GM10266 (cell line): ENCODE measurements around the gene FNDC11.
"Not testable (repeated sequence)": the region's sequence is repeated elsewhere in the genome, so short reads cannot be mapped to it uniquely, and the experiment has no call there.

Experiments used
- DNase-seq: peaks from one replicate; pipeline ENCODE4 v3.0.0; 2012; ENCODE audit errors: extremely low spot score
- TF ChIP-seq, protein P1 (sequence below): IDR thresholded peaks from 2 replicates; pipeline ENCODE4 v1.5.1; 2012; ENCODE audit warnings: mild to moderate bottlenecking, low read depth; ENCODE audit not compliant: control insufficient read depth, insufficient read depth; ENCODE audit errors: missing control alignments

The FNDC11 gene

DNA sequence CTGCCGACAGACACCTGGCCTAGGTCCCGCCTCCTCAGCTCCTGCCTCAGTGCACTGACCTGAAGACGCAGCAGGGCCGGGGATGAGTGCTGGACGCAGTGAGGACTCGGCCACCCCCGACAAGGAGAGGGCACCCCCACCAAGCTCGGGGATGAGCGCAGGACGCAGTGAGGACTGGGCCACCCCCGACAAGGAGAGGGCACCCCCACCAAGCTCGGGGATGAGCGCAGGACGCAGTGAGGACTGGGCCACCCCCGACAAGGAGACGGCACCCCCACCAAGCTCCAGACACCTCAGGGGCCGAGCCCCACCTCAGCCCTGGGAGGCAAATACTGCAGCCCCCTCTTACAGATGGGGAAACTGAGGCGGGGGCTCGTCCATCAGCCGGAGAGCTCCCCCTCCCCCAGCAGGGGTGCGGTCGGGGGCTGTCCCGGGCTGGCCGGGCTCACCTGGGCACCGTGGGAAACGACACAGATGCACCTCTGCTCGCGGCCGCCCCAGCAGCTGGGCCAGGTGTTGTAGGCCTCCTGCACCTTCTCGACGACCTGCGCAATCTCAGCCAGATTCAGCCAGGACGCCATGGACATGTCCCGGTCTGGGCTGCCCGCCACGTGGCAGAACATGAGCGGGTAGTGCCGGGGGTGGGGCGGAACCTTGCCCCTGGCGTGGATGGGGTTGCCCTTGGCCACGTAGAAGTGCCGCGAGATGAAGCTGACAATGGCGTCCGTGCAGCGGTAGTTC is 12.6 kb downstream of the FNDC11 start:
- TF ChIP-seq, protein P1, sequence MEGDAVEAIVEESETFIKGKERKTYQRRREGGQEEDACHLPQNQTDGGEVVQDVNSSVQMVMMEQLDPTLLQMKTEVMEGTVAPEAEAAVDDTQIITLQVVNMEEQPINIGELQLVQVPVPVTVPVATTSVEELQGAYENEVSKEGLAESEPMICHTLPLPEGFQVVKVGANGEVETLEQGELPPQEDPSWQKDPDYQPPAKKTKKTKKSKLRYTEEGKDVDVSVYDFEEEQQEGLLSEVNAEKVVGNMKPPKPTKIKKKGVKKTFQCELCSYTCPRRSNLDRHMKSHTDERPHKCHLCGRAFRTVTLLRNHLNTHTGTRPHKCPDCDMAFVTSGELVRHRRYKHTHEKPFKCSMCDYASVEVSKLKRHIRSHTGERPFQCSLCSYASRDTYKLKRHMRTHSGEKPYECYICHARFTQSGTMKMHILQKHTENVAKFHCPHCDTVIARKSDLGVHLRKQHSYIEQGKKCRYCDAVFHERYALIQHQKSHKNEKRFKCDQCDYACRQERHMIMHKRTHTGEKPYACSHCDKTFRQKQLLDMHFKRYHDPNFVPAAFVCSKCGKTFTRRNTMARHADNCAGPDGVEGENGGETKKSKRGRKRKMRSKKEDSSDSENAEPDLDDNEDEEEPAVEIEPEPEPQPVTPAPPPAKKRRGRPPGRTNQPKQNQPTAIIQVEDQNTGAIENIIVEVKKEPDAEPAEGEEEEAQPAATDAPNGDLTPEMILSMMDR = no peak
- no peak for DNase-seq

DNA sequence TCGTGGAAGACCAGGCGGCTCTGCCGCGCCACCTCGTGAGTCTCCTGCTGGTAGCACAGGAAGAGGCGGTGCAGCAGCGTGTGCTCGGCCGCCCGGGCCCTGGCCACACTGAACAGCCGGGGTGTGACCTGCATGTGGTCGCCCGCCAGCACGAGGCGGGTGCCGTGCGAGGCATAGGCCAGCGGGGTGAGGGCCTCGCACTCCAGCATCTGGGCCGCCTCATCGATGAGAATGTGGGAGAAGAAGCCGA is 13.1 kb downstream of the FNDC11 start:
- DNase-seq = no peak
- TF ChIP-seq, protein P1 = no peak

- DNase-seq = peak; percentile 80
- TF ChIP-seq, protein P1 = no peak
These were observed 13.6 kb downstream of the FNDC11 start for GRCh38 chr20:63567386-63568169.

DNA sequence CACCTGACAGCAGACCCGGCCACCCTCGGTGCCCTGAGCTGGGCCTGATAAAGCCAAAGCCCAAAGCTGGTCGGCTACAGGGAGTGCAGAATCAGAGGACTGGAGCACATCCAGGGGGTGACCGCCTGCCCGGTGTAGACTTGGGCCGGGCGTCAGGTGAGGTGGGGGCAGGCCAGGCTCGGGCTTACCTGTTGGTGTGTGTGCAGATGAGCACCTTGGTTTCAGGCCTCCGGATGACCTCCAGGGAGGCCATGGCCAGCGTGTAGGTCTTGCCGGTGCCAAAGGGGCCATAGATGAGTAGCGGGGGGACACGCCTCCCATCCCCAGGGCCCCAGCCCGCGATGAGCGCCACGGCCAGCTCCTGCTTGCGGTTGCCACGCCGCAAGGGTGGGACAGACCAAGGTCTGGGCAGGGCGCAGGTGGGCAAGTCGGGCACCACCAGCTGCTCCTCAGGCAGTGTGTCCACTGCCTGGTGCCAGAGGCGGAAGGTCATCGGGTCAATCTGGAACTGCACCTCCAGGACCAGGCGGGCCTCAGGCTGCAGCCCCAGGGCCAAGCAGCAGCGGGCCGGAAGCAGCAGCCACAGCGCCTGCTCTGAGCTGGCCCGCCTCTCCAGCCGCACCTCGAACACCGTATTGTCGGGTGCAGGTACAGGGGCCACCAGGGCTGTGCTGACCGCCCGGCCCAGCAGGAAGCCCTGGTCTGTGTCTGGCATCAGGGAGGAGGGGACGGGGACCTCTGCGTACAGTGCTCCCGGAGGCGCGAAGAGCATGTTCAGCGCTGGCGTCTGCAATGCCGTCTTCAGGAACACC is 14.4 kb downstream of the FNDC11 start:
- no peak for DNase-seq
- TF ChIP-seq, protein P1 = no peak

DNA sequence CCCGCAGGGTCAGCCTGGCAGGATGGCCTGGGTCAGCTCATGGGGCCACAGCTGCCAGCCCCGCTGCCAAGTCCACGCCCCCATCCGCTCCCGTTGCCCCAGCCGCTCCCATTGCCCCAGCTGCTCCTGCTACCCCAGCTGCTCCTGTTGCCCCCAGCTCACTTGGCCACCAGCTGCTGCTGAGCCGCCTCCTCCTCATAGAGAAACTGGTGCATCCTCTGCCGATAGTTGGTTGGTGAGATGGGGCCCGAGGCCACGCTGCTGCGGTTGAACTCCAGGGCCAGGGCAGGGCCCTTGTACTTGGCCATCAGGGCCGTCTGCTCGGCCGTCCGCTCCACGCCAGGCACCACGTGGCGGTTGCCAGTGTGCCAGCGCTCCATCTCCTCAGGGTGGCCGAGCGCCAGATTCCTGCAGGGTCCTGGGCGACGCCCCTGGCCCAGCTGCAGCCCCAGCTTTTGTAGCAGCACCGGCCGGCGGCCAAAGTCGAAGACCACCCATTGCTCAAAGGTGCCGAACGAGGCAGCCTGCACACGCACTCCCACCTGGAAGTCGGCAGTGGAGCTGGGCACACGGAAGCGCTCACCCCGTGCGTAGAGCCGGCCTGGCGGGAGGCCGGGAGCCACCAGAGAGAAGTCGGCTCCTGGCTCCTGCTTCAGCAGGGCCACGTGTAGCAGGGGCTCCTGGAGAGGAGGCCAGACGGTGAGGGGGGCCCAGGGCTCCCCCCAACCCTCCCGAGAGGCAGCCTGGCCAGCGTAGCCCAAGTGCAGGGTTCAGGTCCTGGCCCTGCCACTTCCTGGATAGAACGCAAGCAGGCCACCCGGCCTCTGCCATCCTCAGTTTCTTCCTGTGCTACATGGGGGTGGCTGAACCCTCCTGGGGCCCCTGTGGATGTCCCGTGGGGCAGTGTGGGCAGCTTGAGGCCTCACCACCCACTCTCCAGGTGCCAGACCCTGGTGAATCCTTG is 15.3 kb downstream of the FNDC11 start:
- TF ChIP-seq, protein P1 = no peak

DNA sequence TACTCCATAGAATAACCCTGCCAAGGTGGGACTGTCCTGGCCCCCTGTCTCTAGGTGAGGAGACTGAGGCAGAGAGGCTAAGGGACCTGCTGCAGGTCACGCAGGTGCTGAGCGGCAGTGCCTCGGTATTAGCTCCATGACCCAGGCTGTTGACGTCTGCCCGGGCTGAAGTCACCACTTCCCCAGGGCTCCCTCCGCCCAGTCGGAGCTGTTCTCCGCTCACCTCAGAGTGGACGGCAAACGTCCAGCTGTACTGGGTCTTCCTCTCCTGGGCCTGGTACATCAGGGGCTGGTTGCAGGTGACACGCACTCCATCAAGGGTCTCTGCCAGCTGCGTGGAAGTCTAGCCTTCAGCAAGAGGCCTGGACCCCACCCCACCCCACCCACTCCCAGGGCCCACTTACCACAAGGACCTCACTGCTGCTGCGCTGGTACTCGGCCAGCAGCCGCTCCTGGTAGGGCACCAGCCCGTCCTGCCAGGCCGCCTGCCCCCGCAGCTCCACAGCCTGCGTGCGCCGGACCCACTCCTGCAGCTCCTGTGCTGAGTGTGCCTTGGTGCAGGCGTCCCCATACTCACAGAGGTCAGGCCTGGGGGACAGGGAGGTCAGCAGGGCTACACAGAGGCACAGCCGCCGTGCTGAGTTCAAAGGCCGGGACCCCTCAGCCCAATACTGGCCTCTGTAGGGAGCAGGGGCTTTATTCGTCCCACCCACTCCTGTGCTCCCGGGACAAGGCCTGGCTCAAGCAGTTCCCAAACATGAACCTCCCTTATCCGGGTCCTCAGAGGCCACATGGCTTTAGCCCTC is 16.5 kb downstream of the FNDC11 start:
- TF ChIP-seq, protein P1 = no peak
- DNase-seq = no peak

More for the DNA sequence above, 15.3 kb downstream of the FNDC11 start:
- DNase-seq = no peak

DNA sequence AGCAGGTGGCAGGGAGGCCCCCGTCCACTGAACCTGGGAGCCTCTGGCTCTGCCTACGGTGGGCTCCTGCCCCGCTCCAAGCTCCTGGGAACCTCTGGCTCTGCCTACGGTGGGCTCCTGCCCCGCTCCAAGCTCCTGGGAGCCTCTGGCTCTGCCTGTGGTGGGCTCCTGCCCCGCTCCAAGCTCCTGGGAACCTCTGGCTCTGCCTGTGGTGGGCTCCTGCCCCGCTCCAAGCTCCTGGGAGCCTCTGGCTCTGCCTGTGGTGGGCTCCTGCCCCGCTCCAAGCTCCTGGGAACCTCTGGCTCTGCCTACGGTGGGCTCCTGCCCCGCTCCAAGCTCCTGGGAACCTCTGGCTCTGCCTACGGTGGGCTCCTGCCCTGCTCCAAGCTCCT is 17.1 kb downstream of the FNDC11 start:
- DNase-seq = not testable (repeated sequence)
